KMS-11 (cell line): Measurements from ENCODE around the gene MMP28.

ENCODE experiments used
- H2AFZ ChIP-seq: fragments of 200-600 bp; sonication (generic); 2 replicates; pipeline ENCODE4 v1.6.1; 2016; ENCODE audit warnings: antibody characterized with exemption, mixed run types, low read depth
- H3K27ac ChIP-seq: fragments of 200-600 bp; sonication (generic); 2 replicates; pipeline ENCODE4 v1.6.1; 2016; ENCODE audit warnings: mild to moderate bottlenecking, mixed run types
- H3K27me3 ChIP-seq: fragments of 200-600 bp; sonication (generic); 2 replicates; pipeline ENCODE4 v1.6.1; 2017; ENCODE audit warnings: mild to moderate bottlenecking, low read depth, mixed run types, moderate library complexity; ENCODE audit not compliant: insufficient read depth
- H3K36me3 ChIP-seq: fragments of 200-600 bp; sonication (generic); 2 replicates; pipeline ENCODE4 v1.6.1; 2017; ENCODE audit warnings: mild to moderate bottlenecking, mixed run types; ENCODE audit not compliant: insufficient read depth
- H3K4me1 ChIP-seq: fragments of 200-600 bp; sonication (generic); 2 replicates; pipeline ENCODE4 v1.6.1; 2016; ENCODE audit warnings: mild to moderate bottlenecking, low read depth, mixed run types; ENCODE audit not compliant: poor library complexity, severe bottlenecking
- H3K4me2 ChIP-seq: fragments of 200-600 bp; sonication (generic); 2 replicates; pipeline ENCODE4 v1.7.0; 2016; ENCODE audit warnings: mild to moderate bottlenecking, mixed run types
- H3K4me3 ChIP-seq: fragments of 200-600 bp; sonication (generic); IDR thresholded peaks from 2 replicates; pipeline ENCODE4 v1.6.1; 2017; ENCODE audit warnings: low read depth, low read length, mixed read lengths; ENCODE audit not compliant: insufficient read depth
- H3K79me2 ChIP-seq: fragments of 200-600 bp; sonication (generic); 2 replicates; pipeline ENCODE4 v1.6.1; 2016; ENCODE audit warnings: low read depth, mixed run types; ENCODE audit not compliant: insufficient read depth
- H3K9ac ChIP-seq: fragments of 200-600 bp; sonication (generic); 2 replicates; pipeline ENCODE4 v1.6.1; 2016; ENCODE audit warnings: mild to moderate bottlenecking, mixed run types
- H4K20me1 ChIP-seq: fragments of 200-600 bp; sonication (generic); 2 replicates; pipeline ENCODE4 v1.6.1; 2016; ENCODE audit warnings: mild to moderate bottlenecking, mixed run types; ENCODE audit not compliant: insufficient read depth
- CTCF ChIP-seq: fragments of 200-600 bp; sonication (generic); conservative IDR thresholded peaks from 2 replicates; pipeline ENCODE4 v1.6.1; 2017; ENCODE audit warnings: low read depth, mild to moderate bottlenecking, antibody characterized with exemption, low read length, moderate library complexity, mixed read lengths

The MMP28 gene

GRCh38 chr17:35819455-35819854, 24.0 kb upstream of the MMP28 start:
- H3K4me2 ChIP-seq, result no peak overlapping the region
- no peak overlapping the region for H3K4me3 ChIP-seq
- H3K36me3 ChIP-seq, result 0 out of 2 replicates have a peak, but pooled peaks cover 6% of the 10 kb centered on the region
- peaks cover 76% of the 10 kb centered on the region for H3K79me2 ChIP-seq
- H3K4me1 ChIP-seq, result no peaks in the 10 kb centered on the region
- H4K20me1 ChIP-seq, result peaks cover 12% of the 10 kb centered on the region
- no peak overlapping the region for H3K27ac ChIP-seq
- no peaks in the 10 kb centered on the region for H3K27me3 ChIP-seq
- no peak overlapping the region for H2AFZ ChIP-seq
- H3K9ac ChIP-seq, result no peak overlapping the region
- TF ChIP-seq CTCF, result no peak

- Histone ChIP-seq H3K36me3 (0 out of 2 replicates have a peak, but pooled peaks cover 6% of the 10 kb centered on the region), H3K4me1 (peaks cover 14% of the 10 kb centered on the region), H4K20me1 (peaks cover 14% of the 10 kb centered on the region)
These were observed 21.8 kb upstream of the MMP28 start for GRCh38 chr17:35817196-35817595.

GRCh38 chr17:35816723-35817122, 21.3 kb upstream of the MMP28 start:
- H4K20me1 ChIP-seq, result peaks cover 18% of the 10 kb centered on the region

More at GRCh38 chr17:35817196-35817595, 21.8 kb upstream of the MMP28 start:
- peaks cover 96% of the 10 kb centered on the region for H3K79me2 ChIP-seq
- no peak overlapping the region for H3K4me2 ChIP-seq
- H3K4me3 ChIP-seq, result no peak overlapping the region
- no peak overlapping the region for H2AFZ ChIP-seq
- no peak overlapping the region for H3K9ac ChIP-seq
- no peak for TF ChIP-seq CTCF
- H3K27ac ChIP-seq, result no peak overlapping the region
- H3K27me3 ChIP-seq, result no peaks in the 10 kb centered on the region

GRCh38 chr17:35812456-35812855, 17.0 kb upstream of the MMP28 start:
- no peak overlapping the region for H3K4me2 ChIP-seq
- no peaks in the 10 kb centered on the region for H3K27me3 ChIP-seq
- TF ChIP-seq CTCF, result no peak
- no peak overlapping the region for H2AFZ ChIP-seq
- H3K79me2 ChIP-seq, result peaks cover 82% of the 10 kb centered on the region
- peaks cover 29% of the 10 kb centered on the region for H4K20me1 ChIP-seq
- no peak overlapping the region for H3K4me3 ChIP-seq
- no peak overlapping the region for H3K27ac ChIP-seq
- H3K36me3 ChIP-seq, result no peaks in the 10 kb centered on the region
- H3K9ac ChIP-seq, result no peak overlapping the region
- H3K4me1 ChIP-seq, result peaks cover 41% of the 10 kb centered on the region

More at GRCh38 chr17:35816723-35817122, 21.3 kb upstream of the MMP28 start:
- Histone ChIP-seq H3K4me1 (peaks cover 17% of the 10 kb centered on the region), H3K4me2 (no peak overlapping the region), H3K27ac (no peak overlapping the region), H3K9ac (no peak overlapping the region), H3K36me3 (0 out of 2 replicates have a peak, but pooled peaks cover 6% of the 10 kb centered on the region), H3K79me2 (peaks cover 96% of the 10 kb centered on the region), H2AFZ (no peak overlapping the region), H3K4me3 (no peak overlapping the region), H3K27me3 (no peaks in the 10 kb centered on the region)
- no peak for TF ChIP-seq CTCF
